SK-N-SH (cell line): ENCODE measurements around the gene CREB3L4.

ENCODE experiments used
- MXI1 ChIP-seq: IDR thresholded peaks from 2 replicates; pipeline ENCODE4 v1.6.1; 2012; ENCODE audit warnings: mild to moderate bottlenecking, low read depth, low read length, improper control_type of control experiment
- RXRA ChIP-seq: IDR thresholded peaks from 2 replicates; pipeline ENCODE4 v1.4.0; 2012; ENCODE audit warnings: low read depth, mild to moderate bottlenecking, borderline replicate concordance
- TCF12 ChIP-seq: IDR thresholded peaks from 2 replicates; pipeline ENCODE4 v1.4.0; 2012
- TF ChIP-seq, protein P1 (sequence below): IDR thresholded peaks from 2 replicates; pipeline ENCODE4 v1.4.0; 2012; ENCODE audit warnings: low read depth, borderline replicate concordance
- TF ChIP-seq, protein P2 (sequence below): fragments of 200-600 bp; sonication (generic); IDR thresholded peaks from 2 replicates; pipeline ENCODE4 v1.6.1; 2017; ENCODE audit warnings: antibody characterized with exemption, mild to moderate bottlenecking, moderate library complexity

DNA sequence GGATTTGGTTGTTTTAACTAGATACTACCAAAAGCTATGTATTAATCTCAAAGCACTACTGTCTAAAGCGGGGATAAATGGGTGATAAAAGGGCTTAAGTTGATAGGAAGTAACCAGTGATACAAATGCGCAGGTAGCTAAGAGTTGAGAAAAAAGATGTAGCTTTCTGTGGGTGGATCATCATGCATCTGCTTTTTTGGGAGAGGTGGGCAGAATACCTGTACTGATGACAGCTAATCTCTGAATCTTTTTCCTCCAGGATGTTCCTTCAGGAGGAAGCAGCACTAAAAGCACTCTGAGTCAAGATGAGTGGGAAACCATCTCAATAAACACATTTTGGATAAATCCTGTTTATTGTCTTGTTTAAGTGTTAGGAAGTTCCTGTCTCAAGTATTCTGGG, 24.1 kb downstream of the CREB3L4 start:
- TF ChIP-seq TCF12 (no peak), RXRA (no peak), MXI1 (no peak)
- TF ChIP-seq, protein P1, sequence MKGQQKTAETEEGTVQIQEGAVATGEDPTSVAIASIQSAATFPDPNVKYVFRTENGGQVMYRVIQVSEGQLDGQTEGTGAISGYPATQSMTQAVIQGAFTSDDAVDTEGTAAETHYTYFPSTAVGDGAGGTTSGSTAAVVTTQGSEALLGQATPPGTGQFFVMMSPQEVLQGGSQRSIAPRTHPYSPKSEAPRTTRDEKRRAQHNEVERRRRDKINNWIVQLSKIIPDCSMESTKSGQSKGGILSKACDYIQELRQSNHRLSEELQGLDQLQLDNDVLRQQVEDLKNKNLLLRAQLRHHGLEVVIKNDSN, result no peak
- TF ChIP-seq, protein P2, sequence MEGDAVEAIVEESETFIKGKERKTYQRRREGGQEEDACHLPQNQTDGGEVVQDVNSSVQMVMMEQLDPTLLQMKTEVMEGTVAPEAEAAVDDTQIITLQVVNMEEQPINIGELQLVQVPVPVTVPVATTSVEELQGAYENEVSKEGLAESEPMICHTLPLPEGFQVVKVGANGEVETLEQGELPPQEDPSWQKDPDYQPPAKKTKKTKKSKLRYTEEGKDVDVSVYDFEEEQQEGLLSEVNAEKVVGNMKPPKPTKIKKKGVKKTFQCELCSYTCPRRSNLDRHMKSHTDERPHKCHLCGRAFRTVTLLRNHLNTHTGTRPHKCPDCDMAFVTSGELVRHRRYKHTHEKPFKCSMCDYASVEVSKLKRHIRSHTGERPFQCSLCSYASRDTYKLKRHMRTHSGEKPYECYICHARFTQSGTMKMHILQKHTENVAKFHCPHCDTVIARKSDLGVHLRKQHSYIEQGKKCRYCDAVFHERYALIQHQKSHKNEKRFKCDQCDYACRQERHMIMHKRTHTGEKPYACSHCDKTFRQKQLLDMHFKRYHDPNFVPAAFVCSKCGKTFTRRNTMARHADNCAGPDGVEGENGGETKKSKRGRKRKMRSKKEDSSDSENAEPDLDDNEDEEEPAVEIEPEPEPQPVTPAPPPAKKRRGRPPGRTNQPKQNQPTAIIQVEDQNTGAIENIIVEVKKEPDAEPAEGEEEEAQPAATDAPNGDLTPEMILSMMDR, result no peak
